ENCODE data around the gene COL28A1.

COL28A1 gene

GRCh38 chr7:7552199-7552598 lies 16.5 kb upstream of the COL28A1 start:
- no peak overlapping the region for H3K4me3 ChIP-seq (ENCODE audit: low read depth, low read length)
- TF ChIP-seq CTCF (IDR thresholded peaks at IDR 0.05; ENCODE audit: control insufficient read depth, extremely low read depth, insufficient read depth), result no peak
- no peak for DNase-seq (ENCODE audit: low read depth)

GRCh38 chr7:7550663-7551062 lies 15.0 kb upstream of the COL28A1 start:
- no peak for TF ChIP-seq CTCF (IDR thresholded peaks at IDR 0.05; ENCODE audit: control insufficient read depth, extremely low read depth, insufficient read depth)
- no peak for DNase-seq (ENCODE audit: low read depth)

GRCh38 chr7:7548407-7548806 lies 12.7 kb upstream of the COL28A1 start:
- no peak overlapping the region for H3K4me3 ChIP-seq (ENCODE audit: low read depth, low read length)
- DNase-seq (ENCODE audit: low read depth), result no peak
- no peak for TF ChIP-seq CTCF (IDR thresholded peaks at IDR 0.05; ENCODE audit: control insufficient read depth, extremely low read depth, insufficient read depth)

More at GRCh38 chr7:7550663-7551062, 15.0 kb upstream of the COL28A1 start:
- H3K4me3 ChIP-seq (ENCODE audit: low read depth, low read length), result no peak overlapping the region

GRCh38 chr7:7542251-7542835 lies 6.7 kb upstream of the COL28A1 start:
- DNase-seq (ENCODE audit: low read depth), result no peak
- TF ChIP-seq CTCF (IDR thresholded peaks at IDR 0.05; ENCODE audit: control insufficient read depth, extremely low read depth, insufficient read depth), result no peak
- H3K4me3 ChIP-seq (ENCODE audit: low read depth, low read length), result no peak overlapping the region

- DNase-seq (ENCODE audit: low read depth), result no peak
- H3K4me3 ChIP-seq (ENCODE audit: low read depth, low read length), result no peak overlapping the region
- no peak for TF ChIP-seq CTCF (IDR thresholded peaks at IDR 0.05; ENCODE audit: control insufficient read depth, extremely low read depth, insufficient read depth)
Measured at GRCh38 chr7:7539711-7540110, 4.0 kb upstream of the COL28A1 start.

- H3K4me3 ChIP-seq (ENCODE audit: low read depth, low read length), result no peak overlapping the region
- no peak for DNase-seq (ENCODE audit: low read depth)
- no peak for TF ChIP-seq CTCF (IDR thresholded peaks at IDR 0.05; ENCODE audit: control insufficient read depth, extremely low read depth, insufficient read depth)
Measured at GRCh38 chr7:7539152-7539551, 3.5 kb upstream of the COL28A1 start.

GRCh38 chr7:7537711-7538110 lies 2.0 kb upstream of the COL28A1 start:
- no peak overlapping the region for H3K4me3 ChIP-seq (ENCODE audit: low read depth, low read length)
- no peak for DNase-seq (ENCODE audit: low read depth)
- no peak for TF ChIP-seq CTCF (IDR thresholded peaks at IDR 0.05; ENCODE audit: control insufficient read depth, extremely low read depth, insufficient read depth)

Measured in LNCaP clone FGC (cell line).